ENCODE data around the gene PDZD4. TPM values are rescaled to one million over a fixed set of nuclear protein-coding genes. Genes with fewer than 3 reads are reported as not detected.

The PDZD4 gene
- total and polyA plus RNA-seq, 2 donors, result 6.6 to 28.0 TPM

DNA sequence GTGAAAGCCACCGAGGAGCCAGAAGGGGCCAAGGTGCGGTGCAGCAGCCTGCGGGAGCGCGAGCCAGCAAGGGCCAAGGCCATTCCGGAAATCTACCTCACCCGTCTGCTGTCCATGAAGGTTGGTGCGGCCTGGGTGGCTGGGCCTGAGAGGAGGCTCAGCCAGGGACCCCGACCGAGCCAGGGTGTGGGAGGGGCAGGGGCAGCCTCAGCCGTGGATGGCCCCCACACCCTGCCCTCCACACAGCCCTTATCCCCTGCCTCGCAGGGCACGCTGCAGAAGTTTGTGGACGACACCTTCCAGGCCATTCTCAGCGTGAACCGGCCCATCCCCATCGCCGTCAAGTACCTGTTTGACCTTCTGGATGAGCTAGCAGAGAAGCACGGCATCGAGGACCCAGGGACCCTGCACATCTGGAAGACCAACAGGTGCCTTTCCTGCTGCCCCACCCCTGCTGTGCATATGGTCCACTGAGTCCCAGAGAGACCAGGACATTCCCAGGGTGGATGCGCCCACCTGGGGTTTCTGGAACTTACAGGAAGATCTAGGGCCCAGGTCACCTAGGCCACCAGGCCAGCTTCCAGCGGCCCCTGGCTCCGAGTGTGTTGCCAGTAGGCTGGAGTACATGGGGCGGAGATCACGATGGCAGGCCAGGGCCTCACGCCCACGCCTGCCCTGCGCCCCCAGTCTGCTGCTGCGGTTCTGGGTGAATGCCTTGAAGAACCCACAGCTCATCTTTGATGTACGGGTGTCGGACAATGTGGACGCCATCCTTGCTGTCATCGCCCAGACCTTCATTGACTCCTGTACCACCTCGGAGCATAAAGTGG lies 52.9 kb downstream of the PDZD4 start:
- 90% methylated on average over 34 of the region's 34 CpGs for WGBS
- no peak for DNase-seq (ENCODE audit: extremely low spot score)
- no peaks in the 10 kb centered on the region for H3K36me3 ChIP-seq (ENCODE audit: insufficient read depth)
- no peak overlapping the region for H3K4me3 ChIP-seq (ENCODE audit: low read depth, low read length)
- H3K4me1 ChIP-seq (ENCODE audit: insufficient read depth), result no peaks in the 10 kb centered on the region
- H3K27ac ChIP-seq (ENCODE audit: low read depth), result no peak overlapping the region

DNA sequence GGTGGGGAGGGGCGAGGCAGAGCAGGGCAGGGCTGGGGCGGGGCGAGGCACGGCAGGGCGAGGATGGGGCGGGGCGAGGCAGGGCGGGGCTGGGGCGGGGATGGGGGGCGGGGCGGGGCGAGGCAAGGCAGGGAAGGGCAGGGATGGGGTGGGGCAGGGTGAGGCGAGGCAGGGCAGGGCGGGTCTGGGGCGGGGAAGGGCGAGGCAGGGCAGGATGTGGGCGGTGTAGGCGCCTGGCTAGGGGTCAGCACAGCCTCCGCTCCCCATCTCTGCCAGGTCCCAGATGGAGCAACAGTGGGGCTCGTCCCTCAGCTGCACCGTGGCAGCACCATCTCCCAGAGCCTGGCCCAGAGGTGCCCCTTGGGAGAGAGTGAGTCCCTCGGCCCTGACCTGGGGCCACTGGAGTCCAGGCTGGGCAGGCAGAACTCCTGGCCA lies 53.7 kb downstream of the PDZD4 start:
- Histone ChIP-seq H3K27ac (ENCODE audit: low read depth) (no peak overlapping the region), H3K4me1 (ENCODE audit: insufficient read depth) (no peaks in the 10 kb centered on the region), H3K36me3 (ENCODE audit: insufficient read depth) (no peaks in the 10 kb centered on the region), H3K4me3 (ENCODE audit: low read depth, low read length) (no peak overlapping the region)
- WGBS, result 90% methylated on average over 14 of the region's 22 CpGs
- no peak for DNase-seq (ENCODE audit: extremely low spot score)

DNA sequence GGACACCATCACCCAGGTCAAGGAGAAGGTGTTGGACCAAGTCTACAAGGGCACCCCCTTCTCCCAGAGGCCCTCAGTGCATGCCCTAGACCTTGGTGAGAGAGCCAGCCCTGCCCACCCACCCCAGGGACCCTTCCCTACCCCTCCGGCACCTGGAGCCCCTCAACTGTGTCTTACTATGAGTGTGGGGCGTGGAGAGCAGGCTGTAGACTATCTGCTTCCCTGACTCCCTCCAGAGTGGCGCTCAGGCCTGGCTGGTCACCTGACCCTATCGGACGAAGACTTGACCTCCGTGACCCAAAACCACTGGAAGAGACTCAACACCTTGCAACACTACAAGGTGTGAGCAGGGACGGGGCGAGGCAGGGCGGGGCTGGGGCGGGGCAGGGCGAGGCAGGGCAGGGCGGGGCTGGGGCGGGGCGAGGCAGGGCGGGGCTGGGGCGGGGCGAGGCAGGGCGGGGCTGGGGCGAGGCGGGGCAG lies 54.2 kb downstream of the PDZD4 start:
- no peaks in the 10 kb centered on the region for H3K36me3 ChIP-seq (ENCODE audit: insufficient read depth)
- no peak for DNase-seq (ENCODE audit: extremely low spot score)

DNA sequence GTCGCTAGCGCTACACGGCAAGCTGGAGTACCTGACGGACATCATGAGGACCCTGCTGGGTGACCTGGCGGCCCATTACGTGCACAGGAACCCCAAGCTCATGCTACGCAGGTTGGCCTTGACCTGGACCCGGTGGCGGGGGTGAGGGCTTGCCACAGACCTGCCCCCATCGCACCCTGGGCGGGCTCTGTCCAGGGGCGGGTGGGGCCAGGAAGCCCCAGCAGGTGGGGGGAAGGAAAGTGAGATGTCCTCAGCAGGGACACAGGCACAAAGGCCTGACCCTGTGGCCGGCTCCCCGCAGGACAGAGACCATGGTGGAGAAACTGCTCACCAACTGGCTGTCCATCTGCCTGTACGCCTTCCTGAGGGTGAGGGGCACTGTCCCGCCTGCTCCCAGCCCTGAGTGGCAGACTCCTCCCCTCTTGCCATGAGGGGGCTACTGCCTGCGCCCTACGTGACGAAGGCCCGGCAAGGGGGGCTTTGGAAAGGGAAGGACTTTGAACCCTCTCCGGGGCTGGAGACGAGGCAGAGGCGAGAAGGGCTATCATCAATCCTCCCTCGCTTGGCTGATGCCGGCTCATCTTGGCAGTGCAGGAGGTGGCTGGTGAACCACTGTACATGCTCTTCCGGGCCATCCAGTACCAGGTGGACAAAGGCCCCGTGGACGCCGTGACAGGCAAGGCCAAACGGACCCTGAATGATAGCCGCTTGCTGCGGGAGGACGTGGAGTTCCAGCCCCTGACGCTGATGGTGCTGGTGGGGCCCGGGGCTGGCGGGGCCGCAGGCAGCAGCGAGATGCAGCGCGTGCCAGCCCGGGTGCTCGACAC lies 54.8 kb downstream of the PDZD4 start:
- Histone ChIP-seq H3K4me3 (ENCODE audit: low read depth, low read length) (no peak overlapping the region), H3K4me1 (ENCODE audit: insufficient read depth) (no peaks in the 10 kb centered on the region), H3K36me3 (ENCODE audit: insufficient read depth) (no peaks in the 10 kb centered on the region), H3K27ac (ENCODE audit: low read depth) (no peak overlapping the region)
- 91% methylated on average over 42 of the region's 42 CpGs for WGBS
- DNase-seq (ENCODE audit: extremely low spot score), result no peak

More for the DNA sequence above, 54.2 kb downstream of the PDZD4 start:
- WGBS, result 91% methylated on average over 20 of the region's 20 CpGs
- Histone ChIP-seq H3K4me3 (ENCODE audit: low read depth, low read length) (no peak overlapping the region), H3K27ac (ENCODE audit: low read depth) (no peak overlapping the region), H3K4me1 (ENCODE audit: insufficient read depth) (no peaks in the 10 kb centered on the region)

DNA sequence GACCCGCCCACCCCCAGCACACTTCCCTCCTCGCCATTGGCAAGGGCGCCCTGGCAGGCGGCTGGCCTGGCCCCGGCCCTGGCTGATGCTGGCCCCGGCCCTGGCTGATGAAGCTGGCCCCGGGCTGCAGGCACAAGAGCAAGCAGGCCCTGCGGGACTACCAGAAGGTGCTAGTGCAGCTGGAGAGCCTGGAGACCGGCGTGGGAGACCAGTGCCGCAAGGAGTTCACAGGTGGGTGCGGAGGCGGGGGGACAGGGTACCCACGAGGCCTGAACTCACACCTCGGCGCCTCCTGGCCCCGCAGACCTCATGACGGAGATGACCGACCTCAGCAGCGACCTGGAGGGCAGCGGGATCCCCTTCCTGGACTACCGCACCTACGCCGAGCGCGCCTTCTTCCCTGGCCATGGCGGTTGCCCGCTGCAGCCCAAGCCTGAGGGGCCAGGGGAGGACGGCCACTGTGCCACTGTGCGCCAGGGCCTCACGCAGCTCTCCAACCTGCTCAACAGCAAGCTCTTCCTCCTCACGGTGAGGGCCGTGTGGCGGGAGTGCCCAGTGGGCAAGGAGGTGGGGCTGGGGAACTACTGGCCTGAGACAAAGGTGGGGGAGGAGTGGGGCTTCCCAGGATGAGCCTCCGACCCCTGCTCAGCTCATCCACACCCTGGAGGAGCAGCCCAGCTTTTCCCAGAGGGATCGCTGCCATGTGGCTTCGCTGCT lies 55.6 kb downstream of the PDZD4 start:
- H3K4me3 ChIP-seq (ENCODE audit: low read depth, low read length), result no peak overlapping the region
- no peak for DNase-seq (ENCODE audit: extremely low spot score)
- no peak overlapping the region for H3K27ac ChIP-seq (ENCODE audit: low read depth)
- H3K4me1 ChIP-seq (ENCODE audit: insufficient read depth), result no peaks in the 10 kb centered on the region
- WGBS, result 91% methylated on average over 37 of the region's 37 CpGs
- H3K36me3 ChIP-seq (ENCODE audit: insufficient read depth), result no peaks in the 10 kb centered on the region

DNA sequence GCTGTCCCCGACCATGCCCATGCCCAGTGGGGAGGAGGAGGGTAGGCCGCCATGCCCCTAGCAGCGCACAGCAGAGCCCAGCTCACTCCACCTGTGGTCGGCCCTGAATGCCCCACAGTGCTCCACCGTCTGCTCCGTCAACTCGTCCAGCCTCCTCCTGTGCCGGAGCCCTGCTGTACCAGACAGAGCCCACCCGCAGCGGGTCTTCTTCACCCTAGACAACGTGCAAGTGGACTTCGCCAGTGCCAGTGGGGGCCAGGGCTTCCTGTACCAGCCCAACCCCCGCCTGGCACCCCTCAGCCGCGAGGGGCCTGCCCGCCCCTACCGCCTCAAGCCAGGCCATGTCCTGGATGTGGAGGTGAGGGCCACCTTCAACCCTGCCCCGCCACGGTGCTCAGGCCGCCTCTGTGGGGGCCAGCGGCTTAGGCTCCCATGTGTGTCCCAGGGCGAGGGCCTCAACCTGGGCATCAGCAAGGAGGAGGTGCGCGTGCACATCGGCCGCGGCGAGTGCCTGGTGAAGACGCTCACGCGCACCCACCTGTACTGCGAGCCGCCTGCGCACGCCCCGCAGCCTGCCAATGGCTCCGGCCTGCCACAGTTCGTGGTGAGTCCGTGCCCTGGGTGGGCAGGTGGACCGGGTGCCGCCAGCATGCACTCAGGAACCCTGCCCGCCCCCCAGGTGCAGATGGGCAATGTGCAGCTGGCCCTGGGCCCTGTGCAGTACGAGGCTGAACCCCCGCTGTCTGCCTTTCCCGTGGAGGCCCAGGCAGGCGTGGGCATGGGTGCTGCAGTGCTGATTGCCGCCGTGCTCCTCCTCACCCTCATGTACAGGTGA lies 56.4 kb downstream of the PDZD4 start:
- H3K27ac ChIP-seq (ENCODE audit: low read depth), result no peak overlapping the region
- H3K4me3 ChIP-seq (ENCODE audit: low read depth, low read length), result no peak overlapping the region
- H3K36me3 ChIP-seq (ENCODE audit: insufficient read depth), result no peaks in the 10 kb centered on the region
- DNase-seq (ENCODE audit: extremely low spot score), result no peak
- WGBS, result 94% methylated on average over 47 of the region's 48 CpGs
- H3K4me1 ChIP-seq (ENCODE audit: insufficient read depth), result no peaks in the 10 kb centered on the region

DNA sequence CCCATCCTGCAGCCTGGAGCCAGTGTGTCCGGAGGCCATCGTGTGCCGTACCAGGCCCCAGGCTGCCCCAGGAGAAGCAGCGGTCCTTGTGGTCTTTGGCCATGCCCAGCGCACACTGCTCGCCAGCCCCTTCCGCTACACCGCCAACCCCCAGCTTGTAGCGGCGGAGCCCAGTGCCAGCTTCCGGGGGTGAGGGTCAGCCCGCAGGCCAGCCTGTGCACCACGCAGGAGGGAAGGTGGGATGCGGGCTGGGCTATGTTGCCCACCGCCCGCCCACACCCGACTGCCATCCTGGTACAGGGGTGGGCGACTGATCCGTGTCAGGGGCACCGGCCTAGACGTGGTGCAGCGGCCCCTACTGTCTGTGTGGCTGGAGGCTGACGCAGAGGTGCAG lies 57.1 kb downstream of the PDZD4 start:
- DNase-seq (ENCODE audit: extremely low spot score), result no peak
- WGBS, result 89% methylated on average over 23 of the region's 23 CpGs

DNA sequence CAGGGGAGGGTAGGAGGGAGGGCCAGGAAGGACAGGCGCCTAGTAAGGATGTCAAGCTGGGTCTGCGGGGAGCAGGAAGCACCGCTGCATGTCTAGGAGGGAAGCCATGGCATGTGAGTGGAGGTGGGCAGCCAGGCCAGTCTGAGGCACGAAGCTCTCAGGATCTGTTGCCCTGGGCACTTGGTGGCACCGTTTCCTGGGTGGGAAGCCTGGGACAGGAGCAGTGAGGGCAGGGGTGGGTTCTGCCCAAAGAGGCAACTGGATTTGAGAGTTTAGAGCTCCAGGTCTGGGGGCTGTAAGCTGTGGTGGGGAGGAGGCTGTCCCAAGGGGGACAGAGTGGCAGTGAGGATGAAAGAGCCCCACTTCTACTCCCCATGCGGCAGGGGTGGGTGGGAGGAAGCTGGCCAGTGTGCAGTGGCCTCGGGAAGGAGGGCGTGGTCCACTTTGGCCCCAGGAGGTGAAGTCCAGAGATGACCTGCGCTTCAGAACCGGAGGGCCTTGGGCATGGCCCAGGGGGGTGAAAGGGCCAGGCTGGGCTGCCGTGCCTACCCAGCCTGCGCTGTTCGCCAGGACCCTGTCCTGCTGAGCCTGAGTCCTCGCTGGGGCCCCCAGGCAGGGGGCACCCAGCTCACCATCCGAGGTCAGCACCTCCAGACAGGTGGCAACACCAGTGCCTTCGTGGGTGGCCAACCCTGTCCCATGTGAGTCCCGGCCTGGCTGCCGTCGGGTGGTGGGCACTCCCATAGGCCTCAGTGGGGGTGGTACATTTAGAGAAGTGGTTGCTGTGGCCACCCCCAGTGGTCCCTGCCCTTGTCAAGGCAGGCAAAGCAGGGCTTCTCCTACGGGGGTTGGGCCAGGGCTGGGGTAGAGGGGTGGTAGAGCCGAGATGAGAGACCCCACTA lies 57.8 kb downstream of the PDZD4 start:
- Histone ChIP-seq H3K27ac (ENCODE audit: low read depth) (no peak overlapping the region), H3K4me1 (ENCODE audit: insufficient read depth) (no peaks in the 10 kb centered on the region), H3K36me3 (ENCODE audit: insufficient read depth) (no peaks in the 10 kb centered on the region), H3K4me3 (ENCODE audit: low read depth, low read length) (no peak overlapping the region)
- WGBS, result 83% methylated on average over 21 of the region's 21 CpGs
- DNase-seq (ENCODE audit: extremely low spot score), result no peak

More for the DNA sequence above, 57.1 kb downstream of the PDZD4 start:
- no peaks in the 10 kb centered on the region for H3K4me1 ChIP-seq (ENCODE audit: insufficient read depth)
- no peaks in the 10 kb centered on the region for H3K36me3 ChIP-seq (ENCODE audit: insufficient read depth)
- H3K4me3 ChIP-seq (ENCODE audit: low read depth, low read length), result no peak overlapping the region
- no peak overlapping the region for H3K27ac ChIP-seq (ENCODE audit: low read depth)

DNA sequence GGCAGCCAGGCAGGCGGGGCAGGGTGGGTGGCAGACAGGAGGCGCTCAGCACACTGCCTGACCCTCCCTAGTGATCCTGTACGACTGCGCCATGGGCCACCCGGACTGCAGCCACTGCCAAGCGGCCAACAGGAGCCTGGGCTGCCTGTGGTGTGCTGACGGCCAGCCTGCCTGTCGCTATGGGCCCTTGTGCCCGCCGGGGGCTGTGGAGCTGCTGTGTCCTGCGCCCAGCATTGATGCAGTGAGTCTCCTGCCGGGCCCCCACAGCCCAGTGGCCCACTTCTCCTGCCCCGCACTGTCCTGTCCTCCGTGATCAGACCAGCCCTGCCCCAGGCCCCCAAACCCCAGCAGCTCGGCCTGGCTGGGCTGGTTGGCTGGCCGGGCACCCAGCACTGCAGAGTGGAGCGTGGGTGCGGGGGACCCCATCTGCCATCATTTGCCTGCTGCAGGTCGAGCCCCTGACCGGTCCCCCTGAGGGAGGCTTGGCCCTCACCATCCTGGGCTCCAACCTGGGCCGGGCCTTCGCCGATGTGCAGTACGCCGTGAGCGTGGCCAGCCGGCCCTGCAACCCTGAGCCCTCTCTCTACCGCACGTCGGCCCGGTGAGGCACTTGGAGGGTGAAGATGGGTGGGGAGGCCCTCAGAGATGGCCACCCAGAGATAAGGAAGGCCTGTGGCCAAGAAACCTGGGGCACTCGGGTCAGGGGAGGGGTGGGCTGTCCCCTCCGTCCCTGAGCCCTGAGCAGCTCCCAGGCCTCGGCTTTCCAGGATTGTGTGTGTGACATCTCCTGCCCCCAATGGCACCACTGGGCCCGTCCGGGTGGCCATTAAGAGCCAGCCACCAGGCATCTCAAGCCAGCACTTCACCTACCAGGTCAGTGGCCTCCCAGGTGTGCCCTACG lies 58.7 kb downstream of the PDZD4 start:
- 89% methylated on average over 37 of the region's 37 CpGs for WGBS
- Histone ChIP-seq H3K27ac (ENCODE audit: low read depth) (no peak overlapping the region), H3K4me1 (ENCODE audit: insufficient read depth) (no peaks in the 10 kb centered on the region), H3K4me3 (ENCODE audit: low read depth, low read length) (no peak overlapping the region), H3K36me3 (ENCODE audit: insufficient read depth) (no peaks in the 10 kb centered on the region)
- no peak for DNase-seq (ENCODE audit: extremely low spot score)

DNA sequence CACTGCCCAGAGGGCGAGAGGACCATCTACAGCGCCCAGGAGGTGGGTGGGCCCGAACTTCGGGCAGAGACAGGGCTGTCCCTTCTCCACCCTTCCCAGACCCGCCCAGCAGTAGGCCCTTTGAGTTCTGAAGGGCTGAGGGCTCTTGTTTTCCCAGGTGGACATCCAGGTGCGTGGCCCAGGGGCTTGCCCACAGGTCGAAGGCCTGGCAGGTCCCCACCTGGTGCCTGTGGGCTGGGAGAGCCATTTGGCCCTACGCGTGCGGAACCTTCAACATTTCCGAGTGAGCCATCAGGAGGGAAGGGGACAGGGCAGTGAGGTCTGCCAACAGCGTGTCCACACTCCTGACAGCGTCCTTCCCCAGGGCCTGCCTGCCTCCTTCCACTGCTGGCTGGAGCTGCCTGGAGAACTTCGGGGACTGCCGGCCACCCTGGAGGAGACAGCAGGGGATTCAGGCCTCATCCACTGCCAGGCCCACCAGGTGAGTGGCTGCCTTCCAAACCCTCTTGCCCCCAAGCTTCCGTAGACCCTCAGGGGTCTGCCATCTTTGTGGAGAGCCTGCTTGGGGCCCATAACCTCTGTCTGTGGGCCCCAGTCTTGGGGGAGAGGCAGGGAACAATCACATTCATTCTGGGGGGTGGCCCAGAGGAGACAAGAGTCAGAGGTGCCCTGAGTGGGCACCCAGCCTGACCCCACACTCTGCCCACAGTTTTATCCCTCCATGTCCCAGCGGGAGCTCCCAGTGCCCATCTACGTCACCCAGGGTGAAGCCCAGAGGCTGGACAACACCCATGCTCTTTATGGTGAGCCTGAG lies 59.5 kb downstream of the PDZD4 start:
- H3K36me3 ChIP-seq (ENCODE audit: insufficient read depth), result no peaks in the 10 kb centered on the region
- no peaks in the 10 kb centered on the region for H3K4me1 ChIP-seq (ENCODE audit: insufficient read depth)
- no peak overlapping the region for H3K4me3 ChIP-seq (ENCODE audit: low read depth, low read length)
- 91% methylated on average over 18 of the region's 18 CpGs for WGBS
- DNase-seq (ENCODE audit: extremely low spot score), result no peak
- H3K27ac ChIP-seq (ENCODE audit: low read depth), result no peak overlapping the region
